GM11168 (cell line): ENCODE data around the gene PPL.
"Not testable (repeated sequence)": the region's sequence is repeated elsewhere in the genome, so short reads cannot be mapped to it uniquely, and the experiment has no call there.

ENCODE experiments used
- in situ Hi-C: fragments of 300-500 bp; cut with MboI; formaldehyde crosslinking; loops from one replicate; pipeline ENCODE4 v1.12.0; 2022; ENCODE audit warnings: low sequenced_read_pairs; ENCODE audit not compliant: unreplicated experiment

Gene PPL, protein sequence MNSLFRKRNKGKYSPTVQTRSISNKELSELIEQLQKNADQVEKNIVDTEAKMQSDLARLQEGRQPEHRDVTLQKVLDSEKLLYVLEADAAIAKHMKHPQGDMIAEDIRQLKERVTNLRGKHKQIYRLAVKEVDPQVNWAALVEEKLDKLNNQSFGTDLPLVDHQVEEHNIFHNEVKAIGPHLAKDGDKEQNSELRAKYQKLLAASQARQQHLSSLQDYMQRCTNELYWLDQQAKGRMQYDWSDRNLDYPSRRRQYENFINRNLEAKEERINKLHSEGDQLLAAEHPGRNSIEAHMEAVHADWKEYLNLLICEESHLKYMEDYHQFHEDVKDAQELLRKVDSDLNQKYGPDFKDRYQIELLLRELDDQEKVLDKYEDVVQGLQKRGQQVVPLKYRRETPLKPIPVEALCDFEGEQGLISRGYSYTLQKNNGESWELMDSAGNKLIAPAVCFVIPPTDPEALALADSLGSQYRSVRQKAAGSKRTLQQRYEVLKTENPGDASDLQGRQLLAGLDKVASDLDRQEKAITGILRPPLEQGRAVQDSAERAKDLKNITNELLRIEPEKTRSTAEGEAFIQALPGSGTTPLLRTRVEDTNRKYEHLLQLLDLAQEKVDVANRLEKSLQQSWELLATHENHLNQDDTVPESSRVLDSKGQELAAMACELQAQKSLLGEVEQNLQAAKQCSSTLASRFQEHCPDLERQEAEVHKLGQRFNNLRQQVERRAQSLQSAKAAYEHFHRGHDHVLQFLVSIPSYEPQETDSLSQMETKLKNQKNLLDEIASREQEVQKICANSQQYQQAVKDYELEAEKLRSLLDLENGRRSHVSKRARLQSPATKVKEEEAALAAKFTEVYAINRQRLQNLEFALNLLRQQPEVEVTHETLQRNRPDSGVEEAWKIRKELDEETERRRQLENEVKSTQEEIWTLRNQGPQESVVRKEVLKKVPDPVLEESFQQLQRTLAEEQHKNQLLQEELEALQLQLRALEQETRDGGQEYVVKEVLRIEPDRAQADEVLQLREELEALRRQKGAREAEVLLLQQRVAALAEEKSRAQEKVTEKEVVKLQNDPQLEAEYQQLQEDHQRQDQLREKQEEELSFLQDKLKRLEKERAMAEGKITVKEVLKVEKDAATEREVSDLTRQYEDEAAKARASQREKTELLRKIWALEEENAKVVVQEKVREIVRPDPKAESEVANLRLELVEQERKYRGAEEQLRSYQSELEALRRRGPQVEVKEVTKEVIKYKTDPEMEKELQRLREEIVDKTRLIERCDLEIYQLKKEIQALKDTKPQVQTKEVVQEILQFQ (N-terminal part only)

DNA sequence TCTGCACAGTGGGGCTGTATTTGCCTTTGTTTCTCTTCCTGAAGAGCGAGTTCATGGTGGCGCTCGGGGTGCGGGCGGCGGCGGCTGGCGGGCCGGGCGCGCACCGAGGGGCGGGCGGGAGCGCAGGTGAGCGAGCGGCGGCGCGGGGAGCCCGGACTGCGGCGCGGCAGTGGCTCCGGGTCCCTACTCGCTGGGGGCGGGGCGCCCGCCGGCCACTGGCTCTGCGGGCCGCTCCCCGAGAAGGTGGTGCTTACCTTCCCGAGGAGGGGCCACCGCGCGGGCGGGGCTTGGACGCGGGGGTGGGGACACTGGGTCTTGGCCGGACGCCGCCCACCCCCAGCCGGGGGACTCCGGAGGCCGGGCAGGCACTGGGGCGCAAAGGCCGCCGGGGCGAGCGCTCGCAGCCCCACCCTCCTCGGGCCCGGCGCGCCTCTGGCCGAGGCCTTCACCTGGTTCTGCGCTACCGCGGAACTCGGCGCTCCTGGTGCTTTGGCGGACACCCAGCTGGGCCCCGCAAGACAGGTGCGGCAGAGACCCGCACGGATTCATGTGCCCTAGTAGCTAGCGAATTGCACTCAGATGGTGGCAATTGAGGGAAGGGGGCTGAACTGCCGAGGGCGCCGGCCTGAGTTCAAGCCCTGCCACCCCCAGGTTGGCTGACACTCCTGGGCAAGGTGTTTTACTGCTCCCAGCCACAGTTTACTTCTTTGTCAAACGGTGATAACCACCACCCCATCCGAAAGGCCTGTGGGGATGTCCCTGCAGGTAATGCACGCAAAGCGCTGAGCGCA lies at the start of gene PPL:
Gene PPL, minus strand, starts transcription at position 158 of the 791 bp plus-strand sequence. Its CDS starts 103 bp downstream, at position 55.
- in situ Hi-C loops, result no loop called here

DNA sequence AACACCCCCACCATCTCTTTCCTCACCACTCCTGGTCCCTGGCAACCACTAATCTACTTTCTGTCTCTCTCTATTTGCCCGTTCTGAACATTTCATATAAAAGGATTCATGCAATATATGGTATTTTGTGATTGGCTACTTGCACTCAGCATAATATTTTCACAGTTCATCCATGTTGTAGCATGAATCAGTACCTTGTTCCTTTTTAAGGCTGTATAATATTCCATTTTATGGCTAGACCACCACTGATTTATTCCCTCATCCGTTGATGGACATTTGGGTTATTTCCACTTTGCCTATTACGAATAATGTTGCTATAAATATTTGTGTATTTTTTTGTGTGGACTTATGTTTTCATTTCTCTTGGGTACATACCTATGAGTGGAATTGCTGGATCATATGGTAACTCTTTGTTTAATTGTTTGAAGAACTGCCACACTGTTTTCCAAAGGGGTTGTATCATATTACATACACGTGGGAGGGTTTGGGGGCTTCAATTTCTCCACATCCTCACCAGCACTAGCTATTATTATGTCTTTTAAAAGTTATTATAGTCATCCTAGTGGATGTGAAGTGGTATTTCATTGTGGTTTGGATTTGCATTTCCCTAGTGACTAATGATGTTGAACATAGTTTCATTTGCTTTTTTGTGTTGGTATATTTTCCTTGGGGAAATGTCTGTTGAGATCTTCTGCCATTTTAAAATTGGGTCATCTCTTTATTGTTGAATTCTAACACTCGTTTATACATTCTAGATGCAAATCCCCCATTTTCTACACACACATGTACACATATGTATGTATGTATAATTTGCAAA lies 47.4 kb upstream of the PPL start:
- in situ Hi-C loops, result no loop called here

DNA sequence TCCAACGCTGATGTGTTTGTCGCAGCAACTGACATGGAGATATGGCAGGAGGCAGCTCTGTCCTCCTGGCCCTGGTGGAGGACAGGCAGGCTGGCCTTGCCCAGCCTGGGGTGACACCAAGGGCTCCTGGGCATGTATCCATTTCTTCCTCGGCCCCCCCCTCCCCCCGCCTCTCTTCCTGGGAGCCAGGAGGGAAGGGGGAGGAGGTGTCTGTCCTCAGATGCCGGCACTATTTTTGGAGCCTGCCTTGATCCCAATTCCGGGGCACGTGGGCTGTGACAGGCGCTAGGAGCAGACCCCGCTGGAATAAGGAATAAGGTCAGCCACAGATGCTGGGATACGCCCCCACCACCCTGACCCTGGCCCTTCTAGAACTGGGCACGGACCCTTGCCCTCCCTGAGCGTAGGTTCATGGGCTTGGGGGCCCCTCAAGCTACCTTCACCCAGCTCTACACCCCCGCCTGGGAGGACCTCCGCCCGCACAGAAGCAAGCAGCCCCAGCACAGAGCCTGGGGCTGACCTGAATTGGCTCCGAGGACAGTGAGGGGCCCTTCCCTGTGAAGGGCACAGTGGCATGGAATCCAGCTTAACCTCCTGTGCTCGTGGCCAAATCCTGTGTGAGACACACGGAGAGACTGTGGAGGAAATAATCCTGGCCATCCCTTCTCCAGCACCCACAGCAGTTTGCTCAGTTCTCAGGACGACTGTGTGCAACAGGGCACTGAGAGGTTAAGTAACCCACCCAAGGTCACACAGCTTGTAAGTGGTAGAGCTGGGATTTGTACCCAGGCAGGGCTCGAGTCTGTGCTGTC lies 45.3 kb upstream of the PPL start:
- in situ Hi-C loops, result no loop called here

DNA sequence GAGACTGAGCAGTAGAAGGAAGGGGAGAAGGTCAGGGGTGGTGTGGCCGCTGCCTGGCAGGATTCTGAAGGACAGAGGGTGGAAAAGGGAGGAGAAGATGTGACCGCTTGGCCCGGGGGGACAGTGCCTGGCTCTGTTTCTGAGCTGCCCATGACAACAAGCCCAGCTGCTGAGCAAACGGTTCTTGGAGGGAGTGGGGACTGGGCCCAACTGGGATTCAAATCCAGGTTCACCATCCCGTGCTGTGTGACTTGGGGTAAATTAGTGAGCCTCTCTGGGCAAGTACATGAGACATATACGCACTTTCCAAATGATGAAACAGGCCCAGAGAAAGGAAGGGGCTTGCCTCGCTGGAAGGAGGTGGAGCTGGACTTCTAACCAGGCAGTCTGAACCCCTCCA lies 44.5 kb upstream of the PPL start:
- in situ Hi-C loops, result no loop called here

DNA sequence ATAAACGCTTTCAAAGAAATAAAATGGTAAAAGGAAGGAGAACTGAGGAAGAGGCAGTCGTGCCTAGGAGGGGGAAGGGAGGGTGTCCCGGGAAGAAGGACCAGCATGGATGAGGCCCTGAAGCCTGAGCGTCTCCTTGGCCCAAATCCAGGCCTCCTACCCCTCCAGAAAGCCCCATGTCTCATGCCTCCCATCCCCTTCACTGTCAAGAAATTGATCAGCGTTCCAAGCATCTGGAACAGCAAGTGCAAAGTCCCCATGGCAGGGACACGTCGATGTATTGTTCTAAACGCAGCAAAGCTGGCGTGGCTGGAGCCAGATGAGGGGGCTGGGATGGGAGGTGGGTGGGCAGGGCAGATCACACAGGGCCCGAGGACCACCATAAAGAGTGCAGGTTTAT lies 43.7 kb upstream of the PPL start:
- in situ Hi-C loops, result no loop called here

DNA sequence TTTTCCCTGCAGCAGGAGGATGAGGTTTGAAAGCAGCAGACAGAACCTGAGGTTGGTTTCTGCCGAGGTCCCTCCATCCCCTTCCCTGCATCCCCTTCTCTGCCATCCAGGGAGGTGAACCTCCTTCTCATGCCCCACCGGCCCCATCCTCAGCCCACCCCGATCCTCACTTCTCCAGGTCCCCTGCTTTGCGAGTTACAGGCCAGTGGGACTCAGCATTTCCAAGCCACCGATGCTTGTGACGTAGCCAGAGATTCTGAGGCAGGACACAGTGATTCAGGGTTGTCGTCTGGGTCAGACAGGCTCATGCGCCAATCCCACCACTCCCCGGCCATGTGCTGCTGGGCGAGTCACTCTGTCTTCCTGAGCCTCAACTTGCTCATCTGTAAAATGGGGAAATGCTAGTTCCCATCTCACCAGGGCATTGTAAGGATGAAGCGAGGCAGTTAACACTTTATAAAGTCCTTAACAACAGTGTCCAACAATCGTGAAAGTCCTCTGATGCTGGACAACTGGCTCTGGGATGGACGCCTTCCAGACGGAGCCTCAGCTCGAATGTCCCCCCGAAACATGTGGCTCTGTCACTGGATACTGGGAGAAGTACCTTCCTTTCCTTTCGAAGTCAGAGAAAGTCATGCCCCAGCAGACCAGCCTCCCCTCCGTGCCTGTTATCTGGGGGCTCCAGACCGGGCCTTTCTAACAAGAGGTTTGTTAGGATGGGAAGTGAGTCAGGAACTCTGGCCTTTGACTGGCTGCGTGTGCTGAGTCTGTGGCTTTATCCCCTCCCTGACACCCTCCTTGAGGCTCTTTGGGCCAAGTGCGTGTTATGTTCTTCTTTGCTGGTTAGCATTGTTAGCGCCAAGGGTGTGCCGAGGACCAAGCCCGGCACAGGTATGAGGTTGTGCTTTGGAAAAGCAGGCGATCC lies 43.0 kb upstream of the PPL start:
- in situ Hi-C loops, result no loop called here

DNA sequence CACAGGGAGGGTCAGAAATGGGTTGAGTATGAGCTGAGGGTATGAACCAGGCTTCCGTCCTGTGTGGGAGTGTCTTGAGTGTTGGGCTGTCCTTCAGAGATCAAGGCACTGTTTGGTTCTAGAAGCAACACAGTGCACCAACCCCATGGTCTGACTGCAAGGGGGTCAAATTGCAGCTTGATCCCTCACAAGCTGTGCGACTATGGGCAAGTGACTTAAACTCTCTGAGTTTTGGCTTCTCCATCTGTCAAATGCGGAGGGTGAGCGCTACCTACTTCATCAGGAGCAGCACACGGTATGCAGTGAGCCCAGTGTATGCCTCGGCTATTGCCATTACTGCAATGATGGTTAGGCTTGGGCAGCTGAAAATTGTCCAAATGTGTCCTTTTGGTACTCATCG lies 42.2 kb upstream of the PPL start:
- in situ Hi-C loops, result no loop called here

DNA sequence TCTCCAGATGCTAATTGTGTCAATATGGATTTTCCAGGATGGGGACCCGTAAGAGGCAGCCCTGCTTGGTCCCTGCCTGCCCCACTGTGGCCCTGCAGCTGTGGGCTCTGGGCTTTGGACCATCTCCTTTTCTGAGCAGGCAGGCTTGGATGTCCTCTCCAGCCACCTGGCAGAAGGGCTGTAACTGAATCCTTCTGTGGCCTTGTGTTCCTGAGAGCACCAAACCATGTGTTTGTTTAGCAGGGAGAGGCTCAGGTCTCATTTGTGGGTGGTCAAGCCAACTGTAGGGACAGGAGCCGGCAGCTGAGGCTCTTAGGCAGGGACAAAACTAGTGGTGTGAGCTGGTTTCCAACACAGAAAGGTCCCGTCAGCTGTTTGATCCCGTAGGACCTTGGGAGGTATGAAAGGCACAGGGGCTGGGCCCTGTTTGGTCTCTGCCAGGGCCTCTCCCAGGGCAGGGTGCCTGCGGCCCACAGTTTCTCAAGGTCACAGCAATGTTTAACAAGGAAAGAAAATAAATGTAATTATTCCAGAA lies 39.7 kb upstream of the PPL start:
- in situ Hi-C loops, result no loop called here

DNA sequence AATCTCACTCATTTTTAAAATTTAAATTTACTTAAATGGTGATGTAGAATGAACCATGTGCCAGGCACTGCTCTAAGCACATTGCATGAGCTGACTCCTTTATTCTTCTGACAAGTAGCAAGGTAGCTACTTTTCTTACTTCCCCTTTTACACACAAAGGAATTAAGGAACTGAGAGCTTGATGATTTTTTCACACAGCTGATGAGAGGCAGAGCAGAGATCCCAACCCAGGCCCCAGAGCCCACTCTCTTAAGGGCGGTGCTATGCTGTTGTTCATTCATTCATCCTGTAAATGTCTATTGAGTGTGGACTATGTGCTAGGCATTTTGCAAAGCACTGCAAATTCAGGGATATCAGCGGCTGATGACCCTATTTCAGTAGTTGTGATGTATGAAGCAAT lies 39.1 kb upstream of the PPL start:
- in situ Hi-C loops, result no loop called here

DNA sequence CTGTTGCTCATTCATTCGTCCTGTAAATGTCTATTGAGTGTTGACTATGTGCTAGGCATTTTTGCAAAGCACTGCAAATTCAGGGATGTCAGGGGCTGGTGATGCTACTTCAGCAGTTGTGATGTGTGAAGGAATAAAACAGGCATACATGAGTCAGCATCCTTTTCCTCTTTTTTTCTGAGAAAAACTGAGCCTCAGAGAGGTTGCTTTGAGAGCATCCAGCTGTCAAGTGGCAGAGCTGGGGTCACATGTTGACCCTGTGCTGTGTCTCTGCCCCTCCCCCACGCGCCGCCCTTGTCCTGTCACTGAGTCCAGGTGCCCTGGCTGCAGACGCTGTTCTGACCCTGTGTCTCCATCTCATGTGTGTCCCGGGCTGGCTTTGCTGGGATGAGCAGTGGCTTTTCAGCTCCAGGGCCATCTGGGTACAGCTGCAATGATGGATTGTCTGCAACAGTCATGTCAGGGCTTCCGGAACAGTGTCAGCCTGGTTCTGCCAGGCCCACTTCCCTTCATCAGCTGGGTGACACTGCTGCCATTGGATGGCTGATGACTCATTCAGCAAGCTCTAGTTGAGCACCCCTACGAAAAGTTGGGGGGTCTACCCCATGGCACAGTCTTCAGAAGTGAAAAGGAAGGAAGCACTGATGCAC lies 36.1 kb upstream of the PPL start:
- in situ Hi-C loops, result no loop called here

DNA sequence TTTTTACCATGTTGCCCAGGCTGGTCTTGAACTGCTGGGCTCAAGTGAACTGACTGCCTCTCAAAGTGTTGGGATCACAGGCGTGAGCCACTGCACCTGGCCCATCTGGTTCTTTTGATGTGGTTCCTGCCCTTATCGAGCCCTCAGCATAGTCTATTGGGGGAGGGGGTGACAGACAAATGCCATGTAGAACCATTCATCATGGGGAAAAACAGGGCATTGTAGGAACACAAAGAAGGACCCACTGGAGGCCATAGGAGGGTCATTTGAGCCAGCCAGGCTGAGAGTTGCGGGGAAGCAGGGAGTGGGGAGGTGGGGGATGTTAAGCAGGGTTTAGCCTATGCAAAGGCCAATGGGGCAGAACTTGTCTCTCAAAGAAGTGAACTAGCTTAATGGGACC lies 33.1 kb upstream of the PPL start:
- in situ Hi-C loops, result no loop called here

DNA sequence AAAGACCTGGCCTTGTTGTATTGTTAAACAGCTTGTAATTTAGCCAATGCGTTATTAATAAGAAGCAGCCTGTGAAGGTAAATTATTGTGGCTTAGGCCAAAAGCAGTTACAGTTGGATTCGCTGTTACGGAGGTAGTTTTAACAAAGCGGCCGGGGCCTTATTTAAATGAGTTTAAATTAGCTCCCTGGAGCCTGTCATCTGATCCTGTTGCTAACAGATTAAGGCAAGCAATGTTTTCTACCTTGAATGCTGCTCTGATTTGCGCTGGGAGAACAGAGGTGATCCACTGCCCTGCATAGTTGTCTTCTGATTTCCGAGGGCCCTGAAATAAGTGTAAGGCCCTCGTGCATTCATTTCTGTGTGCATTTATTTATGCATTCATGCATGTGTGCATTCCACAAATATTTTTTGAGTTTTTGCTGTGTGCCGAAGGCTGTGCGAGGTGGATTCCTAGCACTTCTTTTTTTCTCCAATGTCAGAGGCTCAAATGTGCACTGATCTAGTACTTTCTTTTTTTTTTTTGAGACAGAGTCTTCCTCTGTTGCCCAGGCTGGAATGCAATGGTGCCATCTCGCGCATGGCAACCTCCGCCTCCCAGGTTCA lies 32.0 kb upstream of the PPL start:
- in situ Hi-C loops, result no loop called here

DNA sequence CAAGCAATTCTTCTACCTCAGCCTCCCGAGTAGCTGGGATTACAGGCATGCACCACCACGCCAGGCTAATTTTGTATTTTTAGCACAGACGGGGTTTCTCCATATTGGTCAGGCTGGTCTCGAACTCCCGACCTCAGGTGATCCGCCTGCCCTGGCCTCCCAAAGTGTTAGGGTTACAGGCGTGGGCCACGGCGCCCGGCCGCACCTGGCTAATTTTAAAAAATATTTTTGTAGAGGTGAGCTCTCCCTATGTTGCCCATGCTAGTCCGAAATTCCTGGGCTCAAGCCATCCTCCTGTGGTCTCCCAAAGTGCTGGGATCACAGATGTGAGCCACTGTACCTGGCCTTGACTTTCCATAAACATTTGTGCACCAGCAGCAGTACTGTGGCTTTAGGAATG lies 31.3 kb upstream of the PPL start:
- in situ Hi-C loops, result not testable (repeated sequence)

DNA sequence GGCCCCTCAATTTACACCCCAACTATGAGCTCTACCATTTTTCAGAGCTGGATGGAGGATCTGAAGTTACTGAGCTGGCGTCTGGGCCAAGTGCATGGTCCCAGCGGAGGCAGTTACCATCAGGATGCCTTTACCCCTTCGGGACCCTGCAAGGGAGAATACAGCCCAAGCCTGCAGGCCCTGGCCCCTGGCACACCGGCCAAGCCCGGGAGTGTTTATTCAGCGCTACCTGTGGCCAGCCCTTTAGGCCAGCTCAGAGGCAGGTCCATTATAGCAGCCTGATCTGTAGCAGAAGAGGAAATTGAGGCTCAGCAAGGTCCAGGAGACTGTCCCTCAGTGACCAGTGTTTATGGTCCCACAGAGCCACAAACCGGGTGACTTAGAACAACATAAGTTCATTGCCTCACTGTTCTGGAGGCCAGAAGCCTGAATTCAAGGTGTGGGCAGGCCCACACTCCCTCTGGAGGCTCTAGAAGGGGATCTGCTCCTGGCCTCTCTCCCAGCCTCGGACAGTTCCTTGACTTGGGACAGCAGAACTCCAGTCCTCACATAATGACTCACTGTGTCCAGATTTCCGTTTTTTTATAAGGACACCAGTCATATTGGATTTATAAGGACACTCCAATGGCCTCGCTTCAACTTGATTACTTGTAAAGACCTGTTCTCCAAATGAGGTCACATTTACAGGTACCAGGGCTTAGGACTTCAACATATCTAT lies 29.9 kb upstream of the PPL start:
- in situ Hi-C loops, result no loop called here

DNA sequence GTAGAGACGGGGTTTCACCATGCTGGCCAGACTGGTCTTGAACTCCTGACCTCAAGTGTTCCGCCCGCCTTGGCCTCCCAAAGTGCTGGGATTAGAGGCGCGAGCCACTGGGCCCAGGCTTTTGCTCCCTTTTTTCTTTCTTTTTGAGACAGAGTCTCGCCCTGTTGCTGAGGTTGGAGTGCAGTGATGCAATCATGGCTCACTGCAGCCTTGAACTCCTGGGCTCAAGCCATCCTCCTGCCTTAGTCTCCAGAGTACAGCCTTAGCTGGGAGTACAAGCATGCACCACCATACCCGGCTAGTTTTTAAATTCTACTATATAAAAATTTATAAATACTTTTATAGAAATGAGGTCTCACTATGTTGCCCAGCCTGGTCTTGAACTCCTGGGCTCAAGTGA lies 26.6 kb upstream of the PPL start:
- in situ Hi-C loops, result not testable (repeated sequence)
